Heart right ventricle (tissue), 16 donors: ENCODE data around the gene MIGA2. TPM values are rescaled to one million over a fixed set of nuclear protein-coding genes. Genes with fewer than 3 reads are reported as not detected.
"Not testable (repeated sequence)": the region's sequence is repeated elsewhere in the genome, so short reads cannot be mapped to it uniquely, and the experiment has no call there.

Experiments used
- ATAC-seq, 8 donors: fragments of 200-7000 bp; cut with Tn5 transposase; one replicate each; pipeline ENCODE4 v1.9.1; 2020; ENCODE audit warnings: mild to moderate bottlenecking in 8 of 8, moderate library complexity in 8 of 8, moderate number of reproducible peaks in 1 of 8
- DNase-seq, 2 donors: peaks; one replicate each; pipeline ENCODE4 v3.0.0-alpha.2; 2020
- H3K27ac ChIP-seq, 10 donors: fragments of 200-600 bp; sonication (generic) in 2 of 10; one replicate each; pipeline versions ENCODE4 v1.5.0 to v1.8.0; 2020 to 2022; ENCODE audit warnings: mild to moderate bottlenecking in 3 of 10
- H3K27me3 ChIP-seq, 7 donors: fragments of 200-600 bp; one replicate each; pipeline ENCODE4 v1.8.0; 2021 to 2022; ENCODE audit warnings: mild to moderate bottlenecking in 2 of 7
- H3K36me3 ChIP-seq, 9 donors: fragments of 200-600 bp; sonication (generic) in 1 of 9; one replicate each; pipeline versions ENCODE4 v1.5.0 to v1.8.0; 2020 to 2022; ENCODE audit warnings: mild to moderate bottlenecking in 2 of 9
- H3K4me1 ChIP-seq, 9 donors: fragments of 200-600 bp; sonication (generic) in 1 of 9; one replicate each; pipeline versions ENCODE4 v1.5.0 to v1.8.0; 2020 to 2022; ENCODE audit warnings: mild to moderate bottlenecking in 4 of 9
- H3K4me3 ChIP-seq, 10 donors: fragments of 200-600 bp; sonication (generic) in 2 of 10; one replicate each; pipeline versions ENCODE4 v1.5.0 to v1.8.0; 2020 to 2022; ENCODE audit warnings: mild to moderate bottlenecking in 7 of 10, moderate library complexity in 2 of 10
- H3K9me3 ChIP-seq, 11 donors: fragments of 200-600 bp in 10 of 11; sonication (generic) in 2 of 11; one replicate each; pipeline versions ENCODE4 v1.5.0 to v1.8.0; 2013 to 2022; ENCODE audit warnings: mild to moderate bottlenecking in 2 of 11, control low read depth in 1 of 11, moderate library complexity in 1 of 11
- CTCF ChIP-seq, 9 donors: fragments of 200-600 bp; sonication (generic) in 2 of 9; IDR thresholded peaks; one replicate each; pipeline versions ENCODE4 v1.5.0 to v1.8.0; 2021 to 2022; ENCODE audit warnings: antibody characterized with exemption in 9 of 9, mild to moderate bottlenecking in 5 of 9, moderate library complexity in 1 of 9
- WGBS, 2 donors: extraction: QIAGEN DNeasy Blood & Tissue Kit; methylation state at CpG; one replicate each; pipeline ENCODE4 v1.1.7; 2013; ENCODE audit warnings: inconsistent platforms in 1 of 2; 5-methylcytosine and 5-hydroxymethylcytosine counted together
- intact Hi-C, 10 donors: fragments of 100-400 bp; cut with DNase I; formaldehyde crosslinking; loops; one replicate each; pipeline versions ENCODE4 v1.11.1 to v1.14.2; 2022
- polyA plus RNA-seq, 2 donors: library from polyadenylated mRNA; stranded (reverse); fragments of 200-250 nt; gene quantifications; one replicate each; pipeline ENCODE4 v1.2.3, GENCODE V29; 2013
- total RNA-seq, 10 donors: library from RNA; stranded (reverse); fragmentation: NEBNext Ultra II Directional in 3 of 10; extraction: Animal tissue kit (Norgen Biotek cat#: 25700) in 3 of 10; gene quantifications; one replicate each; pipeline versions ENCODE4 v1.2.1 to v1.2.4, GENCODE V29; 2021 to 2023
- donor health status: Arrhythmogenic right ventricular cardiomyopathy.
- donor health status: ischemic (EF 13 %, LVEDD 7.1; RV severe dilation, severe dysfunction).
- donor health status: healthy with polysubstance abuse.
- donor health status: DM: no; HTN: yes; CAD: no.
- donor health status: DM: no; HTN: no; CAD: no.
- donor health status: ischemic (EF 25% LVEDD 6.9; RV normal size, moderate dysfunction).
- donor health status: ischemic (EF 25% LVEDD 5.7; RV mildly dilated, moderate dysfunction).
- donor health status: healthy.
- donor health status: DM: yes; HTN: yes; CAD: no.
- donor health status: Ischemic cardiomyopathy.
- donor health status: ischemic (EF 35%, LVEDD 5.7; RV mildly dilated, moderate dysfunction).
- donor health status: nonischemic (EF 11% LVEDD 7.7; RV severe dilation, severe dysfunction).
- donor health status: DM: yes; HTN: yes; CAD: no.
- donor health status: PGD.
- donor health status: ischemic (EF 29% LVEDD 5.4; RV normal size, mild dysfunction).
- donor health status: nonischemic (EF 23%, LVEDD 6.1; RV moderate dilation, normal function).

Gene MIGA2
- total and polyA plus RNA-seq, 12 donors, result 30.4 to 46.0 (median 35.9) TPM

GRCh38 chr9:129031514-129031913 lies 4.9 kb upstream of the MIGA2 start:
- Histone ChIP-seq H3K4me1 (peaks cover 0 to 28% (median 20%) of the 10 kb centered on the region in 9 donors), H3K27ac (no peak overlapping the region), H3K9me3 (no peaks in the 10 kb centered on the region), H3K4me3 (no peak overlapping the region), H3K27me3 (no peaks in the 10 kb centered on the region), H3K36me3 (no peaks in the 10 kb centered on the region)
- ATAC-seq (no peak), DNase-seq (no peak)
- intact Hi-C loops, result no loop called here
- 77 to 78% methylated on average over 4 of the region's 4 CpGs for WGBS, 2 donors
- TF ChIP-seq CTCF (IDR thresholded peaks at IDR 0.05), result no peak

GRCh38 chr9:129032541-129033159 lies 3.8 kb upstream of the MIGA2 start:
- no peak for TF ChIP-seq CTCF (IDR thresholded peaks at IDR 0.05)
- Histone ChIP-seq H3K36me3 (no peaks in the 10 kb centered on the region), H3K4me1 (peaks cover 6 to 24% (median 17%) of the 10 kb centered on the region in 9 donors), H3K27me3 (no peaks in the 10 kb centered on the region), H3K27ac (no peak overlapping the region), H3K9me3 (no peaks in the 10 kb centered on the region), H3K4me3 (no peak overlapping the region)
- intact Hi-C loops, result no loop called here
- WGBS, 2 donors, result 87 to 92% methylated on average over 12 of the region's 12 CpGs
- ATAC-seq (no peak), DNase-seq (no peak)

GRCh38 chr9:129033216-129033615 lies 3.2 kb upstream of the MIGA2 start:
- WGBS, 2 donors, result 89 to 93% methylated on average over 8 of the region's 8 CpGs
- TF ChIP-seq CTCF (IDR thresholded peaks at IDR 0.05), result no peak
- Histone ChIP-seq H3K9me3 (no peaks in the 10 kb centered on the region), H3K27me3 (no peaks in the 10 kb centered on the region), H3K4me1 (peaks cover 8 to 28% (median 23%) of the 10 kb centered on the region in 9 donors), H3K27ac (no peak overlapping the region), H3K4me3 (no peak overlapping the region), H3K36me3 (no peaks in the 10 kb centered on the region)
- DNase-seq (no peak), ATAC-seq (no peak)
- intact Hi-C loops, result no loop called here

- H3K27me3 ChIP-seq, DNase-seq, H3K9me3 ChIP-seq: not testable (repeated sequence)
- intact Hi-C loops, result loop anchor here in 2 of 10 donors (1.0 to 2.0 kb wide), 2 partner anchors 8 to 45 kb away; partner anchors contain the start of genes DOLPP1 (in 1 of the 2) and SH3GLB2 (in 1 of the 2)
- Histone ChIP-seq H3K36me3 (peaks cover 0 to 10% (median 4%) of the 10 kb centered on the region in 9 donors), H3K27ac (peak overlapping the region in 9 of 10 donors; percentile 54 to 90 (median 77)), H3K4me3 (peak overlapping the region in 9 of 10 donors; percentile 71 to 99 (median 94)), H3K4me1 (peaks cover 8 to 34% (median 23%) of the 10 kb centered on the region in 9 donors)
- peak in 7 of 8 donors; percentile 1 to 32 (median 10) for ATAC-seq
- 45 to 46% methylated on average over 13 of the region's 13 CpGs for WGBS, 2 donors
- peak in 1 of 9 donors; percentile 6 for TF ChIP-seq CTCF (IDR thresholded peaks at IDR 0.05)
Observed at GRCh38 chr9:129035838-129036237, 588 bp upstream of the MIGA2 start.
